Effector CD8-positive, alpha-beta T cell (primary cell): ENCODE measurements around the gene DNAH14.
"Not testable (repeated sequence)": the region's sequence is repeated elsewhere in the genome, so short reads cannot be mapped to it uniquely, and the experiment has no call there.

Source experiments
- DNase-seq: peaks from one replicate; lab custom pipeline; 2025; lab: John Stamatoyannopoulos, UW

The DNAH14 gene

DNA sequence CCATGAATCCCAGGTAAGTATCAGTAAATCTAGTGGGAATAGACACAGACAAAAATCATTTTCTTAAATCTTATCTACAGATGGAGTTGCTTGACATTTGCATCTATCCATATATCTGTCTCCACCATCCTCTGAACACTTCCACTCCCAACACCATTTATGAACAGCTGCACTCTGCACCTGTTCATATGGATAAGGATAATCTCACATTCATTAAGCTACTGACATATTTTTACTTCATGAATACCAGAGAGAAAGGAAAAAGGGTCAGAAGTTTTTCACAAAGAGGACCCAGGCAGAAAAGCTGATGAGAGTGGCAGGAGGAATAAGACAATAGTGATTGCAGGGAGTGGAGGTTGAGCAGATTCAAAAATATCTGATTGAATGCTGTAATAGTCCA is 222.6 kb downstream of the DNAH14 start:
- DNase-seq, result no peak

DNA sequence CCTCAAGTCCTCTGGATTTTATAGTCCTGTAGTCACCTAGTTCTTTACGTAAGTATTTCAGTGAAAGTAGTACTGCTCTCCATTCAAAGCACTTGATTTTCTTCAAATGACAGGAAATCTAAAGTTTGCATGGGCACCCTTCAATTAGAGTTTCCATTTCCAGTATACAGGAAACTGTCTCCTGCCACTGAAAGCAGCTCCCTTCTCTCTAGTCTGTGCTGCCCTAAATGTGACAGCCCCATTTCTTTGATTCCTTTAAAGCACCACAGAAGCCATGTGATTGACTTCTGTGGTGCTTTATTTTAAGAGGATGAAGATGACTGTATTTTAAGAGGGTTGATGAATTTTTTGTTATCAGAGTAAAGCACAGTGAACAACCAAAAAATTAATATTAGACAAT is 226.1 kb downstream of the DNAH14 start:
- no peak for DNase-seq

DNA sequence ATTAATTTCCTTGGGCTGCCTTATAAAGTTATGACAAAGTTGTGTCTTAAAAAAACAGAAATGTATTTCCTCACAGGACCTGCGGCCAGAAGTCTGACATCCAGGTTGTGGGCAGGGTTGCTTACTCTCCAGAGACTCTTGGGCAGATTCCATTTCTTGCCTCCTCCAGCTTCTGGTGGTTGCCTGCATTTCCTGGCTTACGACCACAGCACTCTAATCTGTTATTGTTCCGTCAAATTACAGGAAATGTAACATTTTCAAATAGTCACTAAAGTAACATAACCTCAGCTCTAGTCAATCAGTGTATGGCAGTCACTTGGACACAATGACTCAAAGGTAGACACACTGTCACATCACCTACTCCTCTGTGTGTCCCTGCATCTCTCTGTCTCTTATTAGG is 226.8 kb downstream of the DNAH14 start:
- DNase-seq, result no peak

DNA sequence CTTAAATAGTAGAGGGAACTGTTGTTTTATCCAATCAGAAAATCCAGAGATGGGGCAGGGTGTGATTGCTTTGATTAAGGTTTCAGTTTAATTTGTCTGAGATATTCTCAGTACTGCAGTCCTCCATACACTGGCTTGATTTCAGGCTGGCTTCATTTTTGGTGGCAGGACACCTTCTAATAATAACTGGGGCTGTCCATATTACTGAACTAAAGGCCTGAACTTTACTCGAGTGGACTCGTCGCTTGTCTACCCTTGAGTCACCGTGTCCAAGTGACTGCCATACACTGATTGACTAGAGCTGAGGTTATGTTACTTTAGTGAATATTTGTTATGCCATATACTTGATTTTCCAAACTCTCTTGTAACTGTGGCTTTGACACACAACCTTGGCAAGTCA is 228.8 kb downstream of the DNAH14 start:
- DNase-seq, result no peak

DNA sequence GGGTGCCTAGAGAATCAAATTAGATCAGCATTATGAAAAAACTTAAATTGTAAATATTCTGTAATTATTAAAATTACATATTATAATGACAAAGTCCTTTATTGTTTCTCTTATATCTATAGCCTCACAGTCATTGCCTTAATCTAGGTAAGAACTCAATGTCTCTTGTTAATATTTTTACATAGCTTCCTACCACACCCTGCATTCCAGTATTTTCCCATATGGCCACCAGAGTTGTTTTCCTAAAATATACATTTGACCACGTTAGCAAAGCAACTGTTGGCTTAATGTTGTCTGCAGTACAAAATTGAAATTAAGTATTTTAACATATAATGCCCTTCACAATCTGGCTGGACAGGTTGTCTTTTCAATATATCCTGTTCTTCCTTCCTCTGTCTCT is 230.3 kb downstream of the DNAH14 start:
- DNase-seq, result no peak

DNA sequence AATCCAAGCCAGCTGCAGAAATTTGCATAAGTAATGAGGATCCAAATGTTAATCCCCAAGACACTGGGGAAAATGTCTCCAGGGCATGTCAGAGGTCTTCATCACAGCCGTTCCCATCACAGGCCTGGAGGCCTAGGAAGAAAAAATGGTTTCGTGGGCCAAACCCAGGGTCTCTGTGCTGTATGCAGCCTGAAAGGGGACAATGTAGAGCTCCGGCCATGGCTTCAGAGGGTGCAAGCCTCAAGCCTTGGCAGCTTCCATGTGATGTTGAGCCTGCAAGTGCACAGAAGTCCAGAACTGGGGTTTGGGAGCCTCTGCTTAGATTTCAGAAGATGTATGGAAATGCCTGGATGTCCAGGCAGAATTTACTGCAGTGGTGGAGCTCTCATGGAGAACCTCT is 247.9 kb downstream of the DNAH14 start:
- DNase-seq, result not testable (repeated sequence)

DNA sequence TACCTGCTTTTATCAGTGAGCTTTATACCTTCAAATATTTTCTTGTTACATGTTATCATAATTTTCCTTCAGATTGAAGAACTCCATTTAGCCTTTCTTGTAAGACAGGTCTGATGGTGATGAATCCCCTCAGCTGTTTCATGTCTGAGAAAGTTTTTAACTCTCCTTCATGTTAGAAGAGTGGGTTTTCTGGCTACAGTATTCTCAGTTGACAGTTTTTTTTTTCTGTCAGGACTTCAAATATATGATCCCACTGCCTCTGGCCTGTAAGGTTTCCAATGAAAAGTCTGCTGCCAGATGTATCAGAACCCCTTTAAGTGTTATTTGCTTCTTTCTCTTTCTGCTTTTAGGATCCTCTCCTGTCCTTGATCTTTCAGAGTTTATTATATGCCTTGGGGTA is 250.2 kb downstream of the DNAH14 start:
- DNase-seq, result no peak

DNA sequence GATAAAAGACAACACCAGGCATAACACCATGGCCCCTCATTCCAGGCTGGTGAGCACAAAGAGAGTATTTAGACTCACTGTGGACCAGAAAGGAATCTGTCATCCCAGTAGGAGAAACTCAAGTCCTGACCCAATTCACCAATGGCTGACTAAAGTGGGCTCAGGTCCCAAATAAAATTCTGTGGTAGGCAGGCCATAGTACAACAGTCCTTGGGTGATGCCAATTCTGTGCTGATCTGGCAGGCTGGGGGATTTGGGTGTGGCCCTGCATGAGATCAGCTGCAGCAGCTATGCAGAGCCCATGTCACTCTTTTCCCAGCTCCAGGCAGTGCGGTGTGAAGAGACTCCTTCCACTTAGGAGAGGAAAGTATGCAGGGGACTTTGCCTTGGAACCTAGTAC is 253.2 kb downstream of the DNAH14 start:
- no peak for DNase-seq

DNA sequence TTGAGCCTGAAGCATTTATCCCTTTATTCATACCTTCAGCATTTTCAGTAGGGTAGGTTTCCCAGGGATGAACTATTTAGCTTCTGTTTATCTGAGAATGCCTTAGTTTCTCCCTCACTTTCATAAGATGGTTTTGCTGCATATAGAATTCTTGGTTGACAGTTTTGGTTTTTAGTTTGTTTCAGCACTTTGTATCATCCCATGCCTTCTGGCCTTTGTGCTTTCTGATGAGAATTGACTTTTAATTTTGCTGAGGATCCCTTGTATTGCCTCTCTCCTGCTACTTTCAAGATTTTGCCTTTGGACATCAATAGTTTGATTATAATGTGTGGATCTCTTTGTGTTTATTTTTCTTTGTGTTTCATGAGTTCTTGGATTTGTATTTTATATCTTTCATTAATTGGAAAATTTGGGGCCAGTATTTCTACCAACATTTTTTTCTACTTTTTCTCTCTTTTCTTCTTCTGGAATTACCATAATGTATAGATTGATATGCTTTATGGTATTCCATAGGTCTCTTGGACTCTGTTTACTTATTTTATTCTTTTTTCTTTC is 261.8 kb downstream of the DNAH14 start:
- DNase-seq, result no peak

DNA sequence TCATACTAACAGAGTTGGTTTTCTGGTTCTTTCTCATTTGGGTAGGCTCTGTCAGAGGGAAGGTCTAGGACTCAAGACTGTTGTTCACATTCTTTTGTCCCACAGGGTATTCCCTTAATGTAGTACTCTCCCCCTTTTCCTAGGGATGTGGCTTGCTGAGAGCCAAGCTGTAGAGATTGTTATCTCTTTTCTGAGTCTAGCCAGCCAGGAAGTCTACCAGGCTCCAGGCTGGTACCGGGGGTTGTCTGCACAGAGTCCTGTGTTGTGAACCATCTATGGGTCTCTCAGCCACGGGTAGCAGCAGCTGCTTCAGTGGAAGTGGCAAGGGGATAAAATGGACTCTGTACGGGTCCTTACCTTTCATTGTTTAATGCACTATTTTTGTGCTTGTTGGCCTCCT is 272.0 kb downstream of the DNAH14 start:
- DNase-seq, result no peak

DNA sequence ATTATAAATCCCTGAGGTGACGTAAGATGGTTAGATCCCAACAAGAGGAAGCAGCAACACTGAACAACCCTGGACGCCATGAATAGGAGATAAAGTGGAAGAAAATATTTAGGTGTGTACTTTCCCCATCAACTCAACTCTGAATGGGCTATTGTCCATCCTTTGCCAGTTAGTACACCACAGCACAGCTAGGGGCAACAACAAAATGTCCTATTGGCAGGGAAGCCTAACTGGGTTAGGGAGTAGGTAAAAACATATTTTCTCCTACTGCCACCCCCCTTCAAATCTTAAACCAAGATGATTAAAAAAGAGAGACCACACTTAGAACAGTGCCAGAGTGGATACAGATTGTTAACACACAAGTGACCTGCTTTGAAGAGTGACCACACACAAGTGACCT is 278.3 kb downstream of the DNAH14 start:
- DNase-seq, result no peak

DNA sequence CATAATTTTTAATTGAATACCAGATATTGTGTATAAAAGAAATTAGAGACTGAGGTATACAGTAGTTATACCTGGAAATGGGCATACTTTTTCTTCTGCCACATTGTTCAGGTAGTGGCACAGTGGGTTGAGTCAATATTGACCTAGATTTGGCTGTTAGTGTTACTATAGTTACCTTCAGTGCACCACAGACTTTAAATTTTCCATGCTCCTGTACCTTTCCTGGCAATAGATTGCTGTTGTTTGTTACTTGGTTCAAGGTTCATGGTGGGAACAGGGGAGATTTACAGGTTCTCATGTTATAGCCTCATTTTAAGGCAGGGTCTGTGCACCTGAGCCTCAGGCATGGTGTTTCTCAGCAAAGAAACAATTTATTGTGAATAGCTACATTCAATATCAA is 279.7 kb downstream of the DNAH14 start:
- no peak for DNase-seq

DNA sequence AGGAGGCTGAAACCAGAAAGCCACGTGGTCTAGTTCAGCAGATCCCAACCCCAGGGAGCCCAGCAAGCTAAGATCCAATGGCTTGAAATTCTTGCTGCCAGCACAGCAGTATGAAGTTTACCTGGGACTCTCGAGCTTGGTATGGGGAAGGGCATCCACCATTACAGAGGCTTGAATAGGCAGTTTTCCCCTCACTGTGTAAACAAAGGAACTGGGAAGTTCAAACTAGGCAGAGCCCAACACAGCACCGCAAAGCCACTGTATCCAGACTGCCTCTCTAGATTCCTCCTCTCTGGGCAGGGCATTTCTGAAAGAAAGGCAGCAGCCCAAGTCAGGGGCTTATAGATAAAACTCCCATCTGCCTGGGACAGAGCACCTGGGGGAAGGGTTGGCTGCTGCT is 280.7 kb downstream of the DNAH14 start:
- DNase-seq, result not testable (repeated sequence)

DNA sequence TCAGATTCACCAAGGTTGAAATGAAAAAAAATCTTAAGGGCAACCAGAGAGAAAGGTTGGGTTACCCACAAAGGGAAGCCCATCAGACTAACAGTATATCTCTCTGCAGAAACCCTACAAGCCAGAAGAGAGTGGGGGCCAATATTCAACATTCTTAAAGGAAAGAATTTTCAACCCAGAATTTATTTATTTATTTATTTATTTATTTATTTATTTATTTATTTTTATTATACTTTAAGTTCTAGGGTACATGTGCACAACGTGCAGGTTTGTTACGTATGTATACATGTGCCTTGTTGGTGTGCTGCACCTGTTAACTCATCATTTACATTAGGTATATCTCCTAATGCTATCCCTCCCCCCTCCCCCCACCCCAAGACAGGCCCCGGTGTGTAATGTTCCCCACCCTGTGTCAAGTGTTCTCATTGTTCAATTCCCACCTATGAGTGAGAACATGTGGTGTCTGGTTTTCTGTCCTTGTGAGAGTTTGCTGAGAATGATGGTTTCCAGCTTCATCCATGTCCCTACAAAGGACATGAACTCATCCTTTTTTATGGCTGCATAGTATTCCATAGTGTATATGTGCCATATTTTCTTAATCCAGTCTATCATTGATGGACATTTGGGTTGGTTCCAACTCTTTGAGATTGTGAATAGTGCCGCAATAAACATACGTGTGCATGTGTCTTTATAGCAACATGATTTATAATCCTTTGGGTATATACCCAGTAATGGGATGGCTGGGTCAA is 282.4 kb downstream of the DNAH14 start:
- DNase-seq, result not testable (repeated sequence)

DNA sequence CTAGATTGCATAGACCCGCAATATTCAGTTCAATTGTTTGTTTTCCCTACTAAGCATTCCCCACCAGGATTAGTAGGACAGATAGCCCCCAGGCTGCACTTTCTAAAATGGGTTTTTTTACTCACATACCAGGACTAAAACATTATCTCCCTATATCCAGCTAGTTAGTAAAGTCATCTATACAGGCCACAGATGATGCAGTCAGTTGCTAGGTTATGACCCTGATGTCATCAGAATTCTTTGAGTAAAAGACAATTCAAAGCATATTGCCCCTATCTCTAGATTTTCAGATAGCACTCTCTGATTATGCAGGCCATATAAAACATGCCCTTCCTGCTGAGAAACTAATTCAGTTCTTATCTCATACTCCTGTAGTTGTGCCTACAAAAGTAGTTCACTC is 294.8 kb downstream of the DNAH14 start:
- DNase-seq, result no peak

DNA sequence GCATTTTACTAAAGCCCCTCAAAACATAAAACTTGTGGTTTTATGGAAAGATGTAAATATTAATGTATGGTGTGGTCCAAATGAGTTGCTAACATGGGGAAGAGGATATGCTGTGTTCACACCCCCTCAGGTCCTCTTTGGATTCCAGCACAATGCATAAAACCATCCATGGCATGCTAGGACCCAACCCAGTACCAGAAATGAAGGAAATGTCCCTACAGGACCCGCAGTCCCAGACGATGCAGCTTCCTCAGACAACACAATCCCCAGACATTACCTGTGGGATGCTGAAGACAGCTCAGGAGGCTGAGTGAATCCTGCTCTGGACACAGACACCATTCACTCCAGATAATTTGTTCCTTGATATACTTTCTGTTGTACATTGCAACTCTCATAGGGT is 296.2 kb downstream of the DNAH14 start:
- DNase-seq, result no peak

DNA sequence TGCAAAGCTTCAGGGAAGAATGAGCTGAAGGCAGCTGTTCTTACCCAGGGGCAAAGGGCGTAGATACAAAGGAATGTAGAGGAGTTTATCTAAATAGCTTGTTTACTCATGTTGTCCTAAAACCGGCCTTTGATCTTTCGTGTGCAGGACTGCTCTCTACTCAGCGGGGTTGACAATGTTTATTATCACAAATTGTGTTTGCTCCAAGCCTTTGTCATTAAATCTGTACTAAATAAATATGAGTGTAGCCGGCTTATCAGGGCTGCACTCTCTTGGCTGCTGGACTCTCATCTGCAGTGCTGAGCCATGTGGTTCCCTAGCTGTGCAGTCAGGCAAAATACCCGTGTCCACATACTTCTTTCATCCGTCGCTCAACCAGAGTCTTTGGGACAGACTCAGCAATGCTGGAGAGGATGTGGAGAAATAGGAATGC is 299.4 kb downstream of the DNAH14 start:
- DNase-seq, result no peak

DNA sequence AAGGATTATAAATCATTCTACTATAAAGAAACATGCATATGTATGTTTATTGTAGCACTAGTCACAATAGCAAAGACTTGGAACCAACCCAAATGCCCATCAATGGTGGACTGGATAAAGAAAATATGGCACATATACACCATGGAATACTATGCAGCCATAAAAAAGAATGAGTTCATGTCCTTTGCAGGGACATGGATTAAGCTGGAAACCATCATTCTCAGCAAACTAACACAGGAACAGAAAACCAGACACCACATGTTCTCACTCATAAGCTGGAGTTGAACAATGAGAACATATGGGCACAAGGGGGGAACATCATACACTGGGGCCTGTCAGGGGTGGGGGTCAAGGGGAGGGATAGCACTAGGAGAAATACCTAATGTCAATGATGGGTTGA is 300.0 kb downstream of the DNAH14 start:
- not testable (repeated sequence) for DNase-seq

DNA sequence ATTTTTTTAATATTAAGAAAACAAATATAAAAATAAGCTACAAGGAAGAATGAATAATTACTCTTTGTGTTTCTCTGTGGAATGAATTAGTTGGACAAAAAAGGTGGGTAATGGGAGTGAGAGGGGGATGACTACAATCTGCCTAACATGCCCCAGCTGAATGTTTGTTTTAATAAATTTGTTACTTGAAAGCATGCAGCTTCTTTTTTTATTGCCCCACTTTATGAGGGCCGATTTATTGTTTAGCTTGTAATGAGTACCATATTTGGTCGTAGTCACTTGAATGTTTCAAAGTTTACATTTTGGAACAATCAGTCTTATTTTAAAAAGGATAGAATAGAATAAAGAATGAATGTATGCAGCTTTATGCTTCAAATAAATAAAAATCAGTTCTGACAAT is 301.0 kb downstream of the DNAH14 start:
- no peak for DNase-seq

DNA sequence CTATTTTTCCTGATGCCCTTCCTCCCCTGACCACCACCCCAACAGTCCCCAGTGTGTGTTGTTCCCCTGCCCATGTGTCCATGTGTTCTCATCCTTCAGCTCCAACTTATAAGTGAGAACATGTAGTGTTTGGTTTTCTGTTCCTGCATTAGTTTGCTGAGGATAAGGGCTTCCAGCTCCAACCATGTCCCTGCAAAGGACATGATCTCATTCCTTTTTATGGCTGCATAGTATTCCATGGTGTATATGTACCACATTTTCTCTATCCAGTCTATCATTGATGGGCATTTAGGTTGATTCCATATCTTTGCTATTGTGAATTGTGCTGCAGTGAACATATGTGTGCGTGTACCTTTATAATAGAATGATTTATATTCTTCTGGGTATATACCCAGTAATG is 303.5 kb downstream of the DNAH14 start:
- DNase-seq, result not testable (repeated sequence)

DNA sequence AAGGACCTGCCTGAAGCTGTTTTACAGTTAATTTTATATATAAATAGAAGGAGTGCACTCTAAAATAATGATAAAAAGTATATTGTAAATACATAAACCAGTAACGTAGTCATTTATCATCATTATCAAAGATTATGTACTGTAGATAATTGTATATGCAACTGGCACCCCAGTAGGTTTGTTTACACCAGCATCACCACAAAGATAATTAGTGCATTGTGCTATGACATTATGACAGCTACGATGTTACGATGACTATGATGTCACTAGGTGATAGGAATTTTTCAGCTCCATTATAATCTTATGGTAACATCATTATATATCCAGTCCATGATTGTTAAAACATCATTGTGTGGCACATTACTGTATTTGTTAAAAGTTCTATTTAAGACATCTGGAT is 313.1 kb downstream of the DNAH14 start:
- no peak for DNase-seq

DNA sequence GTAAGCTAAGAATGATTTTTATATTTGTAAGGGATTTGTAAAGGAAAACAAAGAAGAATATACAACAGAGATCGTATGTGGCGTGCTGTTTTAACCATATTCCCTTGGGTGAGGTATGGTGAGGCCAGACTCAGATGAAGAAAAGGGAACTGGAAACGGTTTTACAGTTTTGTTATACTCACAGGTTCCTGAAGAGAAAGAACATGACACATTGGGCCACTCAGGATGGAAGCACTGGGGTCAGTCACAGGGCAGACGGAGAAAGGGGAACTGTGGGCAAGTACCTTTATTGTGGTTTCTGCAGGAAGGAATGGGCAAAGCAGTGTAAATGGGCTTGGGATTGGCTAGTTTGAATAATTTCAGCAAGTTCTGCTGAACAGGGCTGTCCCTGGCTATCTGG is 321.0 kb downstream of the DNAH14 start:
- DNase-seq, result no peak

DNA sequence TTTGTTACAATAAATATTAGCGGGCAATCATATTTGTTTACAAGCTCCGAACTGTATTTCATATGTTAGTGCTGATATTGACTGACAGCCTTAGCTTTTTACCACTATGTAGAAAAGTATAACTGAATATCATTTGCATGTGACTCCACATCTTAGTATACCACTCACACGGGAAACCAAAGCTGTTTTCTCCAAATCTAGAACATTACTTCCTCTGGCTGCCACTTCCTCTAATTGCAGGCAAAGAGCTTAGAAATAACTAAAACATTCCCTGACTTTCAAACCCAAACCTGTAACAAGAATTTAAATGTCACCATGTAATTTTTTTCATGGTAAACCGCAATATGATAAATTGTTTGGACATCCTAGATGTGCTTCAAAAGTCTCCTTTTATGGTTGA is 323.7 kb downstream of the DNAH14 start:
- DNase-seq, result no peak

DNA sequence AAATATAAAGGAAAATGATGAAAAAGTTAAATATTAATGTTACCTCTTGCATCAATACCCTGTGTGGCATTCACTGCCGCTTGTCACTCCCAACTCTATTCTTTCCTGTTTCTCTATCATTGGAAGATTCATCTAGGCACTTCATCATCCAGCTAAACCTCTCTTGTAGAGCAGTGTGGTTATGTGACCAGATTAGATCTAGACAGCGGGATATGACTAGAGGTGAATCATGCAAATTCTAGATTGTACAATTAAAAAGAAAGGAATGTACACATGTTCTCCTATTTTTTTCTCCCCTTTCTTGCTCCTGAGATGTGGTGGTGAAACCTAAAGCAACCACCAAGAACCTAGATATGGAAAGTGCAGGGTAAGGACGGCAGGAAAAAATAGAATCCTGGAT is 324.3 kb downstream of the DNAH14 start:
- DNase-seq, result no peak
